Measurements from ENCODE around the gene NOS2. TPM values are rescaled to one million over a fixed set of nuclear protein-coding genes. Genes with fewer than 3 reads are reported as not detected.
A peak's percentile ranks its signal among the peaks of the same experiment; 100 is the strongest.

Gene NOS2
- total RNA-seq, 1 experiment from 2014 or later: 0.35 TPM

- H3K27me3 ChIP-seq (ENCODE audit: insufficient read depth, low read length): no peaks in the 10 kb centered on the region
- H2AFZ ChIP-seq (ENCODE audit: low read length): no peak overlapping the region
- H4K91ac ChIP-seq (ENCODE audit: insufficient read length, low read depth, low read length): no peak overlapping the region
- no peaks in the 10 kb centered on the region; the same call in 1 of the 2 replicates for H3K27me3 Mint-ChIP-seq (ENCODE audit: low read depth)
- no peak overlapping the region for H3K9ac ChIP-seq (ENCODE audit: extremely low read depth, insufficient read length, low read length)
- DNase-seq: peak; percentile 14
- no peak overlapping the region for H2AK5ac ChIP-seq (ENCODE audit: insufficient read length, low read length)
- no peak overlapping the region for H2BK20ac ChIP-seq (ENCODE audit: low read depth, low read length, poor library complexity, severe bottlenecking)
- no peak overlapping the region for H2BK5ac ChIP-seq (ENCODE audit: insufficient read length, low read length)
- H4K20me1 ChIP-seq (ENCODE audit: control insufficient read depth, insufficient read depth, insufficient read length): no peaks in the 10 kb centered on the region
- H3K4me3 Mint-ChIP-seq: no peak overlapping the region
- no peak overlapping the region for H2BK12ac ChIP-seq (ENCODE audit: insufficient read length, low read depth, low read length)
- H2BK15ac ChIP-seq (ENCODE audit: low read depth, low read length): no peak overlapping the region
- H3K4me1 Mint-ChIP-seq: peaks cover 0 to 4% of the 10 kb centered on the region in 2 experiments; a peak in 2 of 4 replicates
- peaks cover 0 to 5% (median 0%) of the 10 kb centered on the region in 3 experiments; a peak in 3 of 7 replicates for H3K36me3 Mint-ChIP-seq (ENCODE audit: insufficient read depth in 1 of 3, low read depth in 3 of 3)
- peaks cover 0 to 2% of the 10 kb centered on the region in 2 experiments; a peak in 1 of 5 replicates for H3K9me3 Mint-ChIP-seq
- TF ChIP-seq CTCF (conservative IDR thresholded peaks at IDR 0.05): no peak
- no peaks in the 10 kb centered on the region for H3K4me1 ChIP-seq (ENCODE audit: insufficient read depth, low read length)
- H3K23me2 ChIP-seq (ENCODE audit: insufficient read length, low read depth, low read length, poor library complexity, severe bottlenecking): no peaks in the 10 kb centered on the region
- no peaks in the 10 kb centered on the region for H3K79me1 ChIP-seq (ENCODE audit: insufficient read depth, low read depth, low read length, poor library complexity, severe bottlenecking)
- H3K23ac ChIP-seq (ENCODE audit: insufficient read length, low read depth, low read length): no peak overlapping the region
- no peak overlapping the region for H4K8ac ChIP-seq (replicated peaks; ENCODE audit: insufficient read length, low read depth, low read length)
- H3K56ac ChIP-seq (ENCODE audit: insufficient read length, low read depth, low read length): no peak overlapping the region
- H3T11ph ChIP-seq (ENCODE audit: low read length): no peak overlapping the region
- no peak overlapping the region for H2BK120ac ChIP-seq (ENCODE audit: low read depth, low read length, poor library complexity, severe bottlenecking)
- H3K79me2 ChIP-seq (ENCODE audit: insufficient read depth, low read length): no peaks in the 10 kb centered on the region
- no peak overlapping the region for H3K18ac ChIP-seq (ENCODE audit: insufficient read length, low read depth, low read length)
- no peaks in the 10 kb centered on the region for H3K9me3 ChIP-seq (ENCODE audit: control insufficient read depth, low read depth, low read length)
- H3K4me2 ChIP-seq (ENCODE audit: insufficient read depth, insufficient read length, low read length): no peak overlapping the region
- no peak overlapping the region for H3K27ac ChIP-seq (ENCODE audit: insufficient read length, low read depth, low read length)
- no peak overlapping the region for H3K27ac Mint-ChIP-seq
- WGBS (ENCODE audit: extremely low coverage, insufficient read length, low lambda C conversion rate): no CpG with 5 or more reads among the region's 8 CpGs
- no peak overlapping the region for H3K4ac ChIP-seq (ENCODE audit: low read depth, low read length)
- H4K5ac ChIP-seq (ENCODE audit: insufficient read length, low read depth, low read length): no peak overlapping the region
- H3K14ac ChIP-seq (ENCODE audit: insufficient read depth, low read length): no peak overlapping the region
Measured at GRCh38 chr17:27743281-27743885, 56.9 kb downstream of the NOS2 start.

All from H9 (cell line).